Measurements from ENCODE around the gene TOR1B.

TOR1B gene

GRCh38 chr9:129849901-129850300, 46.9 kb downstream of the TOR1B start:
- no peak for DNase-seq

GRCh38 chr9:129850821-129851550, 48.0 kb downstream of the TOR1B start:
- no peak for DNase-seq

- no peak for DNase-seq
Measured at GRCh38 chr9:129851821-129852220, 48.8 kb downstream of the TOR1B start.

GRCh38 chr9:129852579-129852978, 49.6 kb downstream of the TOR1B start:
- no peak for DNase-seq

GRCh38 chr9:129853614-129854013, 50.6 kb downstream of the TOR1B start:
- peak; percentile 74 for DNase-seq

GRCh38 chr9:129854588-129855110, 51.7 kb downstream of the TOR1B start:
- DNase-seq, result no peak

GRCh38 chr9:129857207-129857606, 54.2 kb downstream of the TOR1B start:
- no peak for DNase-seq

- no peak for DNase-seq
Measured at GRCh38 chr9:129858167-129858962, 55.4 kb downstream of the TOR1B start.

All from NCI-H510A (cell line).